ENCODE data around the gene MB21D2. TPM values are rescaled to one million over a fixed set of nuclear protein-coding genes. Genes with fewer than 3 reads are reported as not detected.

MB21D2 gene
- total RNA-seq, 1 donor from 2014 or later: 33.0 TPM

- intact Hi-C loops (cut with micrococcal nuclease): loop anchor here (10.0 kb wide), 2 partner anchors 1069 to 1689 kb away; no protein-coding TSS in a partner anchor
Measured at GRCh38 chr3:192896208-192896607, 21.4 kb downstream of the MB21D2 start.

DNA sequence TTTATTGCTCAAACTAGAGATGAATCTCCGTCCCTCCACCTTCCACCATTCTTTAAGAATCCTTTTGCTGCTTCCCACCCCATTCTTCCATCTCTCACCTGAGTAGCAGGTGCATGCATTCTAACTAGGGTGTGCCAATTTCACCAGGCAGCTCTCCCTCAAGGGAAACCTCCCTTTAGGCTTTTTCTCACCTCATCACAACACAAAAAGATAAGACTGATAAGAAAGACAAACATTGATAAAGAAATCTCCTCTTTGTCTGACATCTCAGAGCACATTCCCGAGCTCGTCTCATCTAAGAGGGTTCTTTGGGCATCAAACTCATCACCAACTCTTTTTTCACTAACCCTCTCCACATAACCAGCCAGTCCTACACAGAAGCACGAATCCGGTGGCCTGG lies 23.0 kb downstream of the MB21D2 start:
- intact Hi-C loops (cut with micrococcal nuclease): loop anchor here (5.0 to 10.0 kb wide), 5 partner anchors 698 to 1690 kb away; partner anchors contain the start of genes HES1 and OPA1

DNA sequence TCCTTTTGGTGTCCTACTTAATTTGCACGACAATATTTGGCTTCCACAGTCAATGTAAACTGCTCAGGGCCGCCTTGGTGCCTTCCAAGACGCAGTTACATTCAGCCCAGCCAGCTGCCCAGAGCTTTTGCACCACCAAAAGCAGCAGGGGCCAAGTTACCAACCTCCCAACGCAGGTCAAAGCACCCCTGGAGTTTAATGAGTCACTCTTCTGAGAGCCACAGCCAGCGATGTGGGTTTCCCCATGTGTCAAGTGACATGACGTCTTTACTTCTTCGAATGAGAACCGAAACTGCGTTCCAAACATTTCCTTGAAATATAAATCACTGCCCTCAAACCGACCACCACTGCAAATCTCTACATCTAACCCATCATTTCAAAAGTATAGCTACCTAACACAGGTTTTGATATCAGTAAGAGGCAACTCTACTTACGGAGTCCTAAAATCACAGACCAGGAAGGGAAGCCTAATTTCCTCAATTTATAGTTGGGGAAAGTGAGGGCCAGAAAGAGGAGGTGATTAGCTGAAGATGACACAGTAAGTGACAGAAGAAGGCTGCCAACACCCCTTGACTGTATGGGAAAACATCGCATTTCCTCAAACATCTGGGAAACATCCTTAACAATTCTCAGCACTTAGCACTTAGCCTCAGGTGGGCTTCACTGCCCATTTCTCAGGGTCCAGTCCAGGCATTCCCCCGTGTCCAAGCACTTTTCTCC lies 24.5 kb downstream of the MB21D2 start:
- intact Hi-C loops (cut with micrococcal nuclease): loop anchor here (1.0 to 10.0 kb wide), 10 partner anchors 24 to 1692 kb away; partner anchors contain the start of genes HES1, MB21D2 and OPA1

DNA sequence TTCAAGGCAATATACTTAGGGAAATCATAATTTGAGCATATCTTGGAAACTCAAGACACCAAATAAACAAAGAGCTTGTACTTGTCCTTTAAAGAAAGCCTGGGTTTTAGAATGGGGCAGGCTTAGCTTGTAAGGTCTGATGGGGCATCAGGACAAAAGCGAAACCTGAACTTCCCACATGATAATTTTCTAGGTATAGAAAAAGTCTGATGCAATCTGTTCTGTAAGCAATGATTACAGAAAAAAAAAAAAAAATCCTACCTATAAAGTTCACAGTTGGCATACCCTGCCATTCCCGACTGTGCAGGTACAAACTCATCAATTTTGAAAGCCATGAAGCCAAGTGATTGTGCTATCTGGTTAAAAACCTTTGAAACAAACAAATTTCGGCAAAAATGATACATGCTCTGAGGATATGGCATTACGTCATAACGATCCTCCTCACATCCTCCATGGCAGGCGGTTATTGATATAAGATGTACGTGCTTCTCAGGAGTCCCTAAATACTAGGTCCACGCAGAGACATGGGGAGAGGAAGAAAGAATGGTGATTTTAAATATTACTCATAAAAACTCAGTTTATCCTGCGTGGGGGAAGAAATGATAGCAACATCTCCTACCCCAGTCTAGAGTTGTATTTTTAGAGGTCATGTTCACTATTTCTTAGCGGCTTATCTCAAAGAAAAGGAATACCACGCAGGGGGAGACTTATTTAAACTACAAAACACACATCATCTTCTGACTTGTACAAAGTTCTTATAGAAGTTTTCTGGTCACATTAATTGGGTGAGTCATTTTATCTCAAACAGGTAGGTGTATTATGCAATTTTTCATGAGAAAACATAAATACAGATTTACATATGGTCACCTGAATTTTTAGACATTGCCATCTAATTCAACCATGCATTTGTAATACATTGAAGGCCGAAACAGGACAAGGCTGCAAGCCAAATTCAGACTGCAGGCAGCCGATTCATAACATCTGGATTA lies 27.0 kb downstream of the MB21D2 start:
- intact Hi-C loops (cut with micrococcal nuclease): loop anchor here (1.0 to 10.0 kb wide), 6 partner anchors 9 to 1694 kb away; partner anchors contain the start of genes HES1 and OPA1

DNA sequence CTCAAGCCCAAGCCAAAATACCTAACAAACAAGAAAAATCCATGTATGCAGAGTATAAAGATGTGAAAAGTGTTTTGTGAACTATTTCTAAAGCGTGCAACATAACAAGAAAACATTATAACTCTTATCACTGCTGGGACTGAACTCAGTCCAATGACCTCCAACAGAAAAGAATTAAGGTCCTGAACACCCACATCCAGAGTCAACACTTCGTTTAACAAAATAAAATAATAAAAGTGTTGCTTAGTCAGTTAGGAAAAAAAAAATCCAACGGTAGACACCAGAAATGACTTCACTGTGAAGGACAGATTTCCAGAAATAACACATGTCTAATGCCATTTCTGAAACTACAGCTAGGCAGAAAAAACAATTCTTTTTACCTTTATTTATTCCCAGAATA lies 28.0 kb downstream of the MB21D2 start:
- intact Hi-C loops (cut with micrococcal nuclease): loop anchor here (5.0 to 10.0 kb wide), 5 partner anchors 703 to 1695 kb away; partner anchors contain the start of genes HES1 and OPA1

DNA sequence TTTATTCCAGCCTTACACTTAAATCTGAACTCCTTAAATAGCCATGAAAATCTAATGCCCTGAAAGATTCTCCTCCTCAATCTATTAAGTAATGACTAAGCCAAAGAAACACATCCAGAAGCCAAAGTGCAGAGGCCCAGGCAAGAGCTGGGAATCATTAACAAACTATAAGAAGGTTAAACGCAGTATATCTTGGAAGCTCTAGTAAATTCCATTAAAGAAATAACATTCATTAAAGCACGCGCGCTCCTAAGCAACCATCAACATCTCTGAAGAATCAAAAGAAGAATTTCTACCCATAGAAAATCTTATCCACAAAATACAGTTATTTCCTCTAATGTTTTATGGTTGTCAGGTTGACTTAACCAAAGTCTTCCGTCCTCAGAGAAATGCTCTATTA lies 29.5 kb downstream of the MB21D2 start:
- intact Hi-C loops (cut with micrococcal nuclease): no loop called here

- intact Hi-C loops (cut with micrococcal nuclease): loop anchor here (1.0 to 2.0 kb wide), 3 partner anchors 37 to 69 kb away; no protein-coding TSS in a partner anchor
Measured at GRCh38 chr3:192887701-192888100, 30.0 kb downstream of the MB21D2 start.

DNA sequence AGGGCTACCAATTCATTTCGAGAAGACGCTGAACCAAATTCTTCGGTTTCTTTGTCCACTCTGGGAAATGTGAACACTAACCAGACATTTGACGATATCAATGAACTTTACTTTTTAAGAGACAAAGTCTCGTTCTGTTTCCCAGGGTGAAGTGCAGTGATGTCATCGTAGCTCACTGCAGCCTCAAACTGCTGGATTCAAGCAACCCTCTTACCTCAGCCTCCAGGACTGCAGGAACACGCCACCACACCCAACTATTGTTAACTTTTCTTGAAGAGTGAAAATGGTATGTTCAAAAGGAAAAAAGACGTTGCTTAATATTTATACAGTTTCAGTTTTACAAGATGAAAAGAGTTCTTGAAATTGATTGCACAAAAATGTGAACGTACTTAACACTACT lies 30.6 kb downstream of the MB21D2 start:
- intact Hi-C loops (cut with micrococcal nuclease): loop anchor here (1.0 to 2.0 kb wide), 3 partner anchors 37 to 70 kb away; no protein-coding TSS in a partner anchor

DNA sequence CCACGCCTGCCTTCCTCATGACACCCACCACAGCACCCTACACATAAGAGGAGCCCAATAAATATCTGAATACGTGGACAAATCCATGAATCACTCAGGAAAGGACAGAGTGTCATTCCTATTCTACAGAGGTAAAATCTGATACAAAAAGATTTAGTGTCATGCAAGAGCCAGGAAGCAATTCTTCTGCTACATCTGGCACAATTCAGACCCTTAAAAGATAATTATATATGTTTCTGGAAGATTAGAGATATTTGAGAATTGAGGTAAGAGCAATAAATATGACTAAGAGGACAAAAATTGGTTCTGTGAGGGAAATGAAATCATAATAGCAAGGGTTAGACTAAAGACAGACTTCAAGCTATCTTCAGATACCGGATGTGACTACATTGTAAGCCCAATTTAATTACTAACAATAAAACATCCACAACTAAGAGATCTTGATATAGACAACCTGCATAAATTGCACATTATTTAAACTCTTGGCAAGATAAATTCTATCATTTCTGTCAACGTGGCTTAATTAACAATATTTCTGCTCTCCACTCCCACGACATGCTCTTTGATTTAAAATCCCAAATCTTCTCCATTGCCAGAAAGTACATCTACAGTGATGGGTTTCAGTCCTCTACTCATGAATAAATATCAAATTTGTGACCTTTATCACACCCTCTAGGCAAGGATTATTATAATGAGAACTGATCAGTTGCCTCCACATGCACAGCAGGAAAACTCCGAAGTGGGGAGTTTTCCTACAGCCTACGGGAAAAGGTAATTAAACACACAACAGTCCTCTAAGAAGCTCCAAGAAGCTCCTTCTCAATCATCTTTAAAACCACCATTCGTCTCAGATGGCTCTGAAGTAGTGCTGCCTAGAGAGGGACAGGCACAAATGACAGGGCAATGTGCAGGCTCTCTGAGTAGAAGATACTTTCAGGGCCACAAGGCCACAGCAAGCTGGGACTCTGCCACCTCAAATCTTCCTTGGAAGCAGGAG lies 32.6 kb downstream of the MB21D2 start:
- intact Hi-C loops (cut with micrococcal nuclease): loop anchor here (5.0 kb wide), 1 partner anchor 32 kb away; the partner anchor contains the start of gene MB21D2

DNA sequence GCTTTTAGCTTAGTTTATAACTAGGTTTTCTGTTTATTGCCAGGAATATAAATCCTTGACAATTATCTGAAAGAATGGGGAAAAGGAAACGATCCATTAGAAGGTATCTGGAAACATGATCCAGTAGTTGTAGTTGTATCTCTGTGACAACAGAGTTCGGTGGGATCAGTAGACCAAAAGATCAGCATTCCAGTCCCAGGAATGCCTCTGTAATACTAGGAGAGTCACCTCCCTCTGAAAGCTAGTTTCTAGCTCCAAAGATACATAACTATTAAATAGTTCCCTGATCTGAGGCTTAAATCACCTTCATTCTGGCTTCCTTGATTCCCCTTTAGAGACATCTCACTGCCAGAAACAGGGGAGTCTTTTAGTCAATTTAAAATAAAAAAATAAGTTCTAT lies 34.1 kb downstream of the MB21D2 start:
- intact Hi-C loops (cut with micrococcal nuclease): loop anchor here (5.0 kb wide), 1 partner anchor 34 kb away; the partner anchor contains the start of gene MB21D2

- intact Hi-C loops (cut with micrococcal nuclease): loop anchor here (5.0 kb wide), 1 partner anchor 36 kb away; the partner anchor contains the start of gene MB21D2
Measured at GRCh38 chr3:192881159-192881786, 36.4 kb downstream of the MB21D2 start.

DNA sequence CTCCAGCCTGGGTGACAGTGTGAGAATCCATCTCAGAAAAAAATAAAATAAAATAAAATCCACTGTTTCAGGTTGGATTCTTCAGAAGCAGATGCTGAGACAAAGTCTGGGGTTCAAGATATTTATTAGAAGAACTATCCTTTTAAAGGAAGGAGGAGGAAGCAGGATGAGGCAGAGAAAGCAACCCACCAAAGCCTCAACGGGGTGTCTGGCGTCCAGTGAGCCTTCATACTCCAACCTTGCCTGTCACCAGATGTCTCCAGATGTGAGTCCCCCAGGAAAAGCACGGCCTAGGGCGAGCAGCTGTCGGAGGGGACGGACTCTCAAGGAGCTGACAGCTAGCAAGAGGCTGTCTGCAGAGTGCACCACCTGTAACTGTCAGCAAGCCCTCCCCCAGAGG lies 37.3 kb downstream of the MB21D2 start:
- intact Hi-C loops (cut with micrococcal nuclease): loop anchor here (5.0 kb wide), 1 partner anchor 37 kb away; the partner anchor contains the start of gene MB21D2

- intact Hi-C loops (cut with micrococcal nuclease): loop anchor here (5.0 kb wide), 1 partner anchor 38 kb away; the partner anchor contains the start of gene MB21D2
Measured at GRCh38 chr3:192879346-192880031, 38.2 kb downstream of the MB21D2 start.

DNA sequence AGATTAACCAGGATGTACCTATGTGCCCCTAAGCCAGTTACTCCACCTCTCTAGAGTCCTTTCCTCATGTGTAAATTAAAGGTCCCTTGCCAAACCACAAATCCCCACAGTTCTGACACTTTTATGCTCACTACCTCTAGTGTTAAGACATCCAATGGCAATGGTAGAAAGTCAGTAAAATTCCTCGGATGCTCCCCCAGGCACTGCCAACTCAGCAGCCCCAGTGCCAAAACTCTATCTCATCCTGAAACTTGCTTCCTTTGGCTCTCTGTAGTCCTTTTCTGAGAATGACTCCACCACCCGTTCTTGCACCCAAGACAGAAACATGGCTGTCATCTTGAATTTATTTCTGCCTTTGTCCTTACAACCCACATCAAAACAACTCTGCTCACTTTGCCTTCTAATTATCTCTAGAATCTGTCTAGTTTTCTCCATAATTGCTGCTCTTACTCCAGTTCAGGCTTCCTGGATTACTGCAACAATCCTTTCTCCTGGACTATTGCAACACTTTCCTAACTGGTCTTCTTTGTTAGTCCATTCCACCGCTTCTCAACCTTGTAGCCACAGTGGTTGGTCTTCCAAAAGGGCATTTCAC lies 41.6 kb downstream of the MB21D2 start:
- intact Hi-C loops (cut with micrococcal nuclease): no loop called here

- intact Hi-C loops (cut with micrococcal nuclease): no loop called here
Measured at GRCh38 chr3:192870822-192871221, 46.8 kb downstream of the MB21D2 start.

DNA sequence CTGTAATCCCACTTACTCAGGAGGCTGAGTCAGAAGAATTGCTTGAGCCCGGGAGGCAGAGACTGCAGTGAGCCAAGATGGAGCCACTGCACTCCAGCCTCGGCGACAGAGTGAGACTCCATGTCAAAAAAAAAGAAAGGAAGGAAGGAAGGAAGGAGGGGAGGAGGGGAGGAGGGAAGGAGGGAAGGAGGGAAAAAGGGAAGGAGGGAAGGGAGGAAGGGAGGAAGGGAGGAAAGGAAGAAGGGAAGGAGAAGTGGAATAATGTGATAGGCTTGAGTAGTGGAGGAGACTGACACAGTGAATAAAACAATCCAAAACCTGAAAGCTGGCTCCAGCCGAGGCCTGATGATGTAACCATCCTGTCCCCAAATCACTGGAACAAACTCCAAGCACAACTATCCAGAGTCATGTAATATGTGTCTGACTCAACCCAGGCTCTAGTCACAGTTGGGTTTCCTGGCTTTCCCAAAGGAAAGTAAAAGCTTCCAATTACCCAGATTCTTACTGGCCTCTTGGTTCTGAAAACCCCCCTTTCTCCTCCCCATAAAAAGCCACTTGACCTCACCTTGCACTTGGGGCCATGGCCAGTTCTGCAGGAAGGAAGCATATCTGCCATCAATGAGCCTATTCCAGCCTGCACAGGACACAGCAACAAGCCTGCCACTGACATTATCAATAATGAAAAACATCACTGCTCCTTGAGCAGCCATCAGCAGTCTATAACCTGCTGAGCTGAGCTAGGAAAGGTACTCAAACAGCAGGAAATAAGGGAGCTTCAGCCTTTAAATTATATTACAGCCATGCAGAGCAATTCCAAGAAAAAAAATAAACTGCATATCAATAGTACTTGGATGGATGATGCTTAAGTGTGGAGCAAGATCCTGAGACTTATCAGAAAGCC lies 48.3 kb downstream of the MB21D2 start:
- intact Hi-C loops (cut with micrococcal nuclease): no loop called here

DNA sequence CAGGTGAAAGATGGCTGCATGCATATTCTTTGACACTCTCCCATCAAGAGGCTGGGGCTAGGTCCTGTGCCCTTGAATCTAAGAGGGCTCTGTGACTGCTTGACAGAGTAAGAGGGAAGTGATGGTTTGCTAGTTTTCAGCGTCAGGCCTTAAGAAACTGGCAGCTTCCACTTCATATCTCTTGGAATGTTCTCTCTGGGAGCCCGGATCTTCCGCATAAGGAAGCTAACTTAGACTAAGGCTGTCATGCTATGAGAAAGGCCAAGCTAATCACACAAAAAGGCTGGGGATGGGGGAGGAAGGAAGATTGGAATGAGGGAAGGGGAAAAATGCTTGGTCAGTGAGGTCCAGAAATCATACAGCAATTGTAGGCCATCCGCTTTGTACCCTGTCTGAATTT lies 50.0 kb downstream of the MB21D2 start:
- intact Hi-C loops (cut with micrococcal nuclease): no loop called here

All from T-helper 1 cell treated with Interleukin-12 subunit alpha and Interleukin-12 subunit beta and Interleukin-4 antibody, amounts not matched to agents 30 ng/mL and 1 ng/mL, for 36 hours (primary cell).